Ishikawa (cell line): ENCODE results near the gene TEAD4.

Source experiments
- EGR1 ChIP-seq: IDR thresholded peaks from 2 replicates; pipeline ENCODE4 v1.6.1; 2012
- EP300 ChIP-seq: IDR thresholded peaks from 2 replicates; pipeline ENCODE4 v1.6.1; 2012; ENCODE audit warnings: borderline replicate concordance
- FOXM1 ChIP-seq: IDR thresholded peaks from 2 replicates; pipeline ENCODE4 v1.6.1; 2012; ENCODE audit warnings: low read depth, borderline replicate concordance
- NFIC ChIP-seq: IDR thresholded peaks from 2 replicates; pipeline ENCODE4 v1.6.1; 2012
- RAD21 ChIP-seq: IDR thresholded peaks from 2 replicates; pipeline ENCODE4 v1.6.1; 2012; ENCODE audit warnings: low read depth
- REST ChIP-seq: IDR thresholded peaks from 2 replicates; pipeline ENCODE4 v1.6.1; 2012; ENCODE audit warnings: low read depth, mild to moderate bottlenecking
- TCF12 ChIP-seq: IDR thresholded peaks from 2 replicates; pipeline ENCODE4 v1.6.1; 2012; ENCODE audit warnings: low read depth
- TEAD4 ChIP-seq: IDR thresholded peaks from 2 replicates; pipeline ENCODE4 v1.6.1; 2012
- YY1 ChIP-seq: IDR thresholded peaks from 2 replicates; pipeline ENCODE4 v1.6.1; 2012; ENCODE audit warnings: low read depth
- ZBTB7A ChIP-seq: IDR thresholded peaks from 2 replicates; pipeline ENCODE4 v1.6.1; 2012; ENCODE audit warnings: low read depth
- TF ChIP-seq, protein P1 (sequence below): IDR thresholded peaks from 2 replicates; pipeline ENCODE4 v1.6.1; 2012

DNA sequence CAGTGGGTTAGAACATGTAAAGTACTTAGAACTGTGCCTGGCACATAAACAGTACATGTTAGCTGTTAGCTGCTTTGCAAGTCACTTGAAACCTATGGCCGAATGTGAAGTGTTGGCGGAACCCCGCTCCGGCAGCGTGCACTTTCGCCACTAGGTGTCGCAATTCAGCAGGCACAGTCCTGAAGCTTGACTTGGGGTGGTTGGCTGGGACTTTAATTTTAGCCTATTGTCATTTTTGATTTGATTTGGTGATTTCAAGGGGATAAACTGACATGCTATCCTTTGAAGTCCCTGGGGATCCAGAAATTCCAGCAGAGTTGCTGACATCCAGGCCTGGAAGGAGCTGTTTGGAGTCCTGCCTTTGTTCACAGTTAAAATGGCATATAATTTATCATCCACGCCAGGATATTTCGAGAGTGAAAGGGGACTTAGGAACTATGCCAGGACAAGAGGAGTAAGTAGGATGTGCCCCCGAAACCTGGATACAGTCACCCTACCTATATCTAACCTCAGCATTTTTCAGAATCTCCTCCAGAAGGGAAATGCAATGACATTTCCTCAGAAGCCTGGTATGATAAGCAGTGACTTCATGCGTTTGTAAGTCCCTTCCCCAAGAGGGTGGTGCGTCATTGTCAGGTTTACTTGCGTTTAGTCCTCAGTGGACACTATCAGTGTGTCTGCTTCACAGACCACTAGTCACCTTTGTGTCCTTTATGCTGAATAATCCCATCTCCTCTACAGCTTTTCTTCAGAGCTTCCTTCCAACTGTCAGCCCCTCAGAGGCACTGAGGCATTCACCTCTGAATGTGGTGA is 114.4 kb downstream of the TEAD4 start:
- TF ChIP-seq EGR1 (no peak), EP300 (no peak), FOXM1 (no peak), RAD21 (peak; percentile 92), NFIC (no peak), REST (no peak), TCF12 (no peak), YY1 (peak; percentile 65), ZBTB7A (no peak), TEAD4 (no peak)
- TF ChIP-seq, protein P1, sequence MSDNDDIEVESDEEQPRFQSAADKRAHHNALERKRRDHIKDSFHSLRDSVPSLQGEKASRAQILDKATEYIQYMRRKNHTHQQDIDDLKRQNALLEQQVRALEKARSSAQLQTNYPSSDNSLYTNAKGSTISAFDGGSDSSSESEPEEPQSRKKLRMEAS, result peak; percentile 41; the same call in 1 of the 2 replicates
